ENCODE results near the gene SMARCE1.

- TF ChIP-seq CTCF (IDR thresholded peaks at IDR 0.05; ENCODE audit: low read length) (no peak), EZH2 (IDR thresholded peaks at IDR 0.05; ENCODE audit: borderline replicate concordance, low read length) (no peak)
Observed at GRCh38 chr17:40599468-40599763, 48.2 kb downstream of the SMARCE1 start.

Data from OCI-LY1 (cell line).